HG02678 (cell line): ENCODE data around the gene SLC6A17.

ENCODE experiments used
- ATAC-seq: cut with Tn5 transposase; IDR thresholded peaks from one replicate; pipeline ENCODE4 v1.9.1; 2021; ENCODE audit warnings: mild to moderate bottlenecking, moderate library complexity; ENCODE audit not compliant: unreplicated experiment

SLC6A17 gene

GRCh38 chr1:110150330-110151174 is at the start of gene SLC6A17:
Gene SLC6A17 (plus strand): TSS chr1:110150494. CDS start chr1:110166930, 16,436 bp downstream.
- no peak for ATAC-seq

GRCh38 chr1:110102081-110102480 is 48.2 kb upstream of the SLC6A17 start:
- no peak for ATAC-seq

- ATAC-seq, result no peak
Measured at GRCh38 chr1:110106013-110106941, 44.0 kb upstream of the SLC6A17 start.

- no peak for ATAC-seq
Measured at GRCh38 chr1:110107867-110108469, 42.3 kb upstream of the SLC6A17 start.

- ATAC-seq, result no peak
Measured at GRCh38 chr1:110111081-110111480, 39.2 kb upstream of the SLC6A17 start.

GRCh38 chr1:110112143-110112542 is 38.2 kb upstream of the SLC6A17 start, which contains the start of gene UBL4B:
Gene UBL4B (plus strand): TSS chr1:110112443. CDS start chr1:110112535, 92 bp downstream.
- ATAC-seq, result no peak

GRCh38 chr1:110112656-110113055 is 37.6 kb upstream of the SLC6A17 start:
- no peak for ATAC-seq

- ATAC-seq, result no peak
Measured at GRCh38 chr1:110113551-110113950, 36.7 kb upstream of the SLC6A17 start.

- ATAC-seq, result no peak
Measured at GRCh38 chr1:110114173-110114572, 36.1 kb upstream of the SLC6A17 start.

GRCh38 chr1:110114784-110115183 is 35.5 kb upstream of the SLC6A17 start:
- ATAC-seq, result no peak

- ATAC-seq, result no peak
Measured at GRCh38 chr1:110118636-110119396, 31.5 kb upstream of the SLC6A17 start.

GRCh38 chr1:110119843-110120242 is 30.5 kb upstream of the SLC6A17 start:
- no peak for ATAC-seq

- ATAC-seq, result no peak
Measured at GRCh38 chr1:110120960-110121561, 29.2 kb upstream of the SLC6A17 start.

GRCh38 chr1:110123224-110123623 is 27.1 kb upstream of the SLC6A17 start:
- no peak for ATAC-seq

- no peak for ATAC-seq
Measured at GRCh38 chr1:110125810-110126209, 24.5 kb upstream of the SLC6A17 start.

- no peak for ATAC-seq
Measured at GRCh38 chr1:110130113-110130591, 20.1 kb upstream of the SLC6A17 start.

GRCh38 chr1:110130989-110131388 is 19.3 kb upstream of the SLC6A17 start:
- ATAC-seq, result no peak

- no peak for ATAC-seq
Measured at GRCh38 chr1:110132682-110133081, 17.6 kb upstream of the SLC6A17 start.

GRCh38 chr1:110133436-110133835 is 16.9 kb upstream of the SLC6A17 start:
- no peak for ATAC-seq

GRCh38 chr1:110134050-110134595 is 16.2 kb upstream of the SLC6A17 start:
- no peak for ATAC-seq
